ENCODE data around the gene ERC2.

ERC2 gene

GRCh38 chr3:56356808-56357207 is 111.5 kb downstream of the ERC2 start:
- Histone ChIP-seq H3K4me2 (ENCODE audit: low read length) (no peak overlapping the region), H3K27me3 (ENCODE audit: insufficient read depth, low read length) (no peaks in the 10 kb centered on the region), H3K27ac (ENCODE audit: low read depth, low read length, poor library complexity, severe bottlenecking) (no peak overlapping the region), H3K4me3 (ENCODE audit: low read depth, low read length, poor library complexity, severe bottlenecking) (no peak overlapping the region), H3K79me2 (ENCODE audit: insufficient read depth, low read length) (no peaks in the 10 kb centered on the region), H3K4me1 (ENCODE audit: insufficient read depth, low read length, severe bottlenecking) (no peaks in the 10 kb centered on the region), H3F3A (ENCODE audit: insufficient read depth, low read length) (no peaks in the 10 kb centered on the region), H3K9me2 (ENCODE audit: low read depth, low read length) (no peaks in the 10 kb centered on the region), H4K20me1 (ENCODE audit: insufficient read depth, low read length) (no peaks in the 10 kb centered on the region), H3K36me3 (ENCODE audit: insufficient read depth, low read length) (no peaks in the 10 kb centered on the region), H2AFZ (ENCODE audit: low read length) (no peak overlapping the region), H3K9me3 (ENCODE audit: low read length) (no peaks in the 10 kb centered on the region), H3K9ac (ENCODE audit: low read length) (no peak overlapping the region)
- no peak for TF ChIP-seq CTCF (IDR thresholded peaks at IDR 0.05; ENCODE audit: low read length)
- no peak for TF ChIP-seq EZH2 (IDR thresholded peaks at IDR 0.05; ENCODE audit: borderline replicate concordance, low read length)

DNA sequence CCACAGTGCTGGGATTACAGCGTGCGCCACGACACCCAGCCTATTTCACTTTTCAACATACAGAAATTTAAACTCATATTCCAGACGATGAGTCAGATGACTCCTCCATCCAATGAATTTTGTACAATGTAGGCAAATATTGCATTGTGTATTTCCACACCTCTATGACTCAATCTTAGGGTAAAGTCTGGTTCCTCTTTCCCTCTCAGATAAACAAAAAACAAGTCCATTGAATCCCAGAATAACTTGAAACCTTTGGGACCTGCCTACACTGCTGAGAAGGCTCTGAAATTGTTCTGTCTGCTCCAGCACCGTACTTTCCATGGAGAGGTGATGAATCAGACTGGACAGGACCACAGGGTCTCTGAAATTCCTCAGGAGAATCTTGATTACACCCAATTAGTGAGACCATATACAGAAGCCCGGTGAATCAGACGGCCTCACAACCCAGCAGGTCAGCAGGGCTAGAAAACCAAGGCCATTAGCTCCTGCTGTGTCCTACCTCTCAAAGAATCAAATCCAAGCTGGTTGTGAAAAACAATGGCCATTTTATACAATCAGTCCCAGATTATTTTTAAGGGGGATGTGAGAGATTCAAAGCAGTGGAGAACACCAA is 112.6 kb downstream of the ERC2 start:
- TF ChIP-seq EZH2 (IDR thresholded peaks at IDR 0.05; ENCODE audit: borderline replicate concordance, low read length) = no peak
- TF ChIP-seq CTCF (IDR thresholded peaks at IDR 0.05; ENCODE audit: low read length) = no peak
- H3K9me3 ChIP-seq (ENCODE audit: low read length) = no peaks in the 10 kb centered on the region

GRCh38 chr3:56351537-56351936 is 116.7 kb downstream of the ERC2 start:
- Histone ChIP-seq H3K9me2 (ENCODE audit: low read depth, low read length) (no peaks in the 10 kb centered on the region), H3K4me1 (ENCODE audit: insufficient read depth, low read length, severe bottlenecking) (no peaks in the 10 kb centered on the region), H3K27ac (ENCODE audit: low read depth, low read length, poor library complexity, severe bottlenecking) (no peak overlapping the region), H3K9me3 (ENCODE audit: low read length) (no peaks in the 10 kb centered on the region), H3K79me2 (ENCODE audit: insufficient read depth, low read length) (no peaks in the 10 kb centered on the region), H3K4me2 (ENCODE audit: low read length) (no peak overlapping the region), H3F3A (ENCODE audit: insufficient read depth, low read length) (no peaks in the 10 kb centered on the region), H2AFZ (ENCODE audit: low read length) (no peak overlapping the region), H3K9ac (ENCODE audit: low read length) (no peak overlapping the region), H3K36me3 (ENCODE audit: insufficient read depth, low read length) (no peaks in the 10 kb centered on the region), H3K4me3 (ENCODE audit: low read depth, low read length, poor library complexity, severe bottlenecking) (no peak overlapping the region), H3K27me3 (ENCODE audit: insufficient read depth, low read length) (no peaks in the 10 kb centered on the region), H4K20me1 (ENCODE audit: insufficient read depth, low read length) (no peaks in the 10 kb centered on the region)
- TF ChIP-seq CTCF (IDR thresholded peaks at IDR 0.05; ENCODE audit: low read length) (no peak), EZH2 (IDR thresholded peaks at IDR 0.05; ENCODE audit: borderline replicate concordance, low read length) (no peak)

More for the DNA sequence above, 112.6 kb downstream of the ERC2 start:
- H3K4me3 ChIP-seq (ENCODE audit: low read depth, low read length, poor library complexity, severe bottlenecking) = no peak overlapping the region
- H3F3A ChIP-seq (ENCODE audit: insufficient read depth, low read length) = no peaks in the 10 kb centered on the region
- H2AFZ ChIP-seq (ENCODE audit: low read length) = no peak overlapping the region
- H3K36me3 ChIP-seq (ENCODE audit: insufficient read depth, low read length) = no peaks in the 10 kb centered on the region
- no peaks in the 10 kb centered on the region for H3K79me2 ChIP-seq (ENCODE audit: insufficient read depth, low read length)
- H3K4me2 ChIP-seq (ENCODE audit: low read length) = no peak overlapping the region
- no peaks in the 10 kb centered on the region for H3K9me2 ChIP-seq (ENCODE audit: low read depth, low read length)
- no peak overlapping the region for H3K27ac ChIP-seq (ENCODE audit: low read depth, low read length, poor library complexity, severe bottlenecking)
- no peak overlapping the region for H3K9ac ChIP-seq (ENCODE audit: low read length)
- H3K4me1 ChIP-seq (ENCODE audit: insufficient read depth, low read length, severe bottlenecking) = no peaks in the 10 kb centered on the region
- H4K20me1 ChIP-seq (ENCODE audit: insufficient read depth, low read length) = no peaks in the 10 kb centered on the region
- H3K27me3 ChIP-seq (ENCODE audit: insufficient read depth, low read length) = no peaks in the 10 kb centered on the region
